GM20000 (cell line): Measurements from ENCODE around the gene TMEM204.

Experiments used
- DNase-seq: peaks from one replicate; pipeline ENCODE4 v3.0.0; 2012; ENCODE audit warnings: low spot score
- CTCF ChIP-seq: IDR thresholded peaks from 2 replicates; pipeline ENCODE4 v1.5.1; 2012; ENCODE audit warnings: mild to moderate bottlenecking, control low read depth; ENCODE audit errors: extremely low read depth, missing control alignments

TMEM204 gene

GRCh38 chr16:1512774-1513173 lies 20.7 kb upstream of the TMEM204 start:
- no peak for DNase-seq
- TF ChIP-seq CTCF, result no peak

- no peak for TF ChIP-seq CTCF
- no peak for DNase-seq
These were observed 19.0 kb upstream of the TMEM204 start for GRCh38 chr16:1514507-1514906.

- no peak for DNase-seq
- no peak for TF ChIP-seq CTCF
These were observed 14.8 kb upstream of the TMEM204 start for GRCh38 chr16:1518626-1519135.

GRCh38 chr16:1519831-1520230 lies 13.6 kb upstream of the TMEM204 start:
- DNase-seq, result no peak
- no peak for TF ChIP-seq CTCF

- TF ChIP-seq CTCF, result no peak
- DNase-seq, result no peak
These were observed 13.0 kb upstream of the TMEM204 start for GRCh38 chr16:1520461-1520860.

- no peak for TF ChIP-seq CTCF
These were observed 9.8 kb upstream of the TMEM204 start for GRCh38 chr16:1523581-1524245.

GRCh38 chr16:1524366-1524765 lies 9.1 kb upstream of the TMEM204 start:
- no peak for DNase-seq
- no peak for TF ChIP-seq CTCF

More at GRCh38 chr16:1523581-1524245, 9.8 kb upstream of the TMEM204 start:
- DNase-seq, result no peak
